HepG2 (cell line): Measurements from ENCODE around the gene HK2. TPM values are rescaled to one million over a fixed set of nuclear protein-coding genes. Genes with fewer than 3 reads are reported as not detected.

Experiments
- ASH2L ChIP-seq: fragments of 300-600, 200-600 bp; sonication (generic); IDR thresholded peaks from 2 replicates; pipeline ENCODE4 v1.7.0; 2017; ENCODE audit warnings: low read depth, mild to moderate bottlenecking, moderate library complexity, mixed read lengths, low read length; ENCODE audit not compliant: insufficient read length
- ATF5 ChIP-seq: sonication (generic); formaldehyde crosslinking; IDR thresholded peaks from 2 replicates; pipeline ENCODE4 v1.4.0; 2020; ENCODE audit warnings: mild to moderate bottlenecking, low read depth, missing genetic modification reagents
- HBP1 ChIP-seq: IDR thresholded peaks from 2 replicates; pipeline ENCODE4 v1.6.1; 2016; ENCODE audit warnings: low read depth, control low read depth
- ISL2 ChIP-seq: sonication (generic); formaldehyde crosslinking; IDR thresholded peaks from 2 replicates; pipeline ENCODE4 v1.5.0; 2020; ENCODE audit warnings: missing genetic modification reagents
- KAT2B ChIP-seq: fragments of 150-350 bp; IDR thresholded peaks from 2 replicates; pipeline ENCODE4 v1.6.1; 2014; ENCODE audit warnings: low read depth, low read length, borderline replicate concordance
- NFYC ChIP-seq: IDR thresholded peaks from 2 replicates; pipeline ENCODE4 v1.6.1; 2016; ENCODE audit warnings: missing genetic modification reagents, missing compliant biosample characterization
- NR0B2 ChIP-seq: sonication (generic); formaldehyde crosslinking; IDR thresholded peaks from 2 replicates; pipeline ENCODE4 v1.4.0; 2020; ENCODE audit warnings: mild to moderate bottlenecking, missing genetic modification reagents
- POLR2AphosphoS5 ChIP-seq: IDR thresholded peaks from 2 replicates; pipeline ENCODE4 v1.6.1; 2012; ENCODE audit warnings: low read depth, low read length
- STAG1 ChIP-seq: sonication (generic); formaldehyde crosslinking; IDR thresholded peaks from 2 replicates; pipeline ENCODE4 v1.4.0; 2020; ENCODE audit warnings: missing genetic modification reagents
- XRCC5 ChIP-seq: fragments of 200-400 bp; formaldehyde crosslinking; optimal IDR thresholded peaks from 2 replicates; pipeline ENCODE3; 2017; ENCODE audit warnings: mild to moderate bottlenecking, low read length
- ZNF143 ChIP-seq: sonication (generic); formaldehyde crosslinking; IDR thresholded peaks from 2 replicates; pipeline ENCODE4 v1.4.0; 2020; ENCODE audit warnings: missing genetic modification reagents
- ZNF282 ChIP-seq: fragments of 450-650 bp; IDR thresholded peaks from 2 replicates; pipeline ENCODE4 v1.6.1; 2018; ENCODE audit not compliant: partially characterized antibody
- ZNF34 ChIP-seq: sonication (generic); formaldehyde crosslinking; IDR thresholded peaks from 2 replicates; pipeline ENCODE4 v1.4.0; 2020; ENCODE audit warnings: mild to moderate bottlenecking, missing genetic modification reagents, borderline replicate concordance
- ZNF512B ChIP-seq: sonication (generic); formaldehyde crosslinking; IDR thresholded peaks from 2 replicates; pipeline ENCODE4 v1.5.1; 2020; ENCODE audit warnings: missing genetic modification reagents, mild to moderate bottlenecking, borderline replicate concordance
- ZNF678 ChIP-seq: sonication (generic); formaldehyde crosslinking; IDR thresholded peaks from 2 replicates; pipeline ENCODE4 v1.4.0; 2020; ENCODE audit warnings: mild to moderate bottlenecking, missing genetic modification reagents
- ZNF816 ChIP-seq: sonication (generic); formaldehyde crosslinking; IDR thresholded peaks from 2 replicates; pipeline ENCODE4 v1.8.0; 2022; ENCODE audit warnings: missing genetic modification reagents, mild to moderate bottlenecking, borderline replicate concordance
- ZNF850 ChIP-seq: sonication (generic); formaldehyde crosslinking; conservative IDR thresholded peaks from 2 replicates; pipeline ENCODE4 v1.9.0; 2021; ENCODE audit warnings: mild to moderate bottlenecking, missing genetic modification reagents
- polyA plus RNA-seq, 8 experiments: library from polyadenylated mRNA; depleted of rRNA in 3 of 8; stranded (reverse) in 7 of 8; unstranded in 1 of 8; fragments of >200 nt; fragmentation: Illumina TruSeq in 4 of 8; extraction: Trizol in 4 of 8; gene quantifications; 2 replicates each; pipeline versions ENCODE4 v1.2.1 to v1.2.3, GENCODE V29; 2011 to 2016; ENCODE audit warnings: low read depth in 4 of 8, missing spikeins in 1 of 8, mixed read lengths in 1 of 8; ENCODE audit not compliant: insufficient read depth in 1 of 8
- total RNA-seq, 5 experiments: library from RNA; depleted of rRNA; stranded (reverse); fragments of >200 nt; fragmentation: Illumina TruSeq; extraction: Trizol; gene quantifications; 2 replicates each; pipeline ENCODE4 v1.2.3, GENCODE V29; 2016; ENCODE audit warnings: low read depth in 1 of 5
- TF ChIP-seq, protein P1 (sequence below): sonication (generic); formaldehyde crosslinking; IDR thresholded peaks from 2 replicates; pipeline ENCODE4 v1.5.0; 2020; ENCODE audit warnings: missing genetic modification reagents
- TF ChIP-seq, protein P2 (sequence below): sonication (generic); formaldehyde crosslinking; conservative IDR thresholded peaks from 2 replicates; pipeline ENCODE4 v1.8.0; 2022; ENCODE audit warnings: mild to moderate bottlenecking, moderate library complexity, missing genetic modification reagents
- TF ChIP-seq, protein P3 (sequence below): sonication (generic); formaldehyde crosslinking; IDR thresholded peaks from 2 replicates; pipeline ENCODE4 v1.8.0; 2022; ENCODE audit warnings: mild to moderate bottlenecking, missing genetic modification reagents, moderate library complexity

HK2 gene
- total and polyA plus RNA-seq, 2 of the 13 experiments (the other 11 are each of a cell fraction or from before 2014, with no cell fraction given): 13.2 to 101 TPM

DNA sequence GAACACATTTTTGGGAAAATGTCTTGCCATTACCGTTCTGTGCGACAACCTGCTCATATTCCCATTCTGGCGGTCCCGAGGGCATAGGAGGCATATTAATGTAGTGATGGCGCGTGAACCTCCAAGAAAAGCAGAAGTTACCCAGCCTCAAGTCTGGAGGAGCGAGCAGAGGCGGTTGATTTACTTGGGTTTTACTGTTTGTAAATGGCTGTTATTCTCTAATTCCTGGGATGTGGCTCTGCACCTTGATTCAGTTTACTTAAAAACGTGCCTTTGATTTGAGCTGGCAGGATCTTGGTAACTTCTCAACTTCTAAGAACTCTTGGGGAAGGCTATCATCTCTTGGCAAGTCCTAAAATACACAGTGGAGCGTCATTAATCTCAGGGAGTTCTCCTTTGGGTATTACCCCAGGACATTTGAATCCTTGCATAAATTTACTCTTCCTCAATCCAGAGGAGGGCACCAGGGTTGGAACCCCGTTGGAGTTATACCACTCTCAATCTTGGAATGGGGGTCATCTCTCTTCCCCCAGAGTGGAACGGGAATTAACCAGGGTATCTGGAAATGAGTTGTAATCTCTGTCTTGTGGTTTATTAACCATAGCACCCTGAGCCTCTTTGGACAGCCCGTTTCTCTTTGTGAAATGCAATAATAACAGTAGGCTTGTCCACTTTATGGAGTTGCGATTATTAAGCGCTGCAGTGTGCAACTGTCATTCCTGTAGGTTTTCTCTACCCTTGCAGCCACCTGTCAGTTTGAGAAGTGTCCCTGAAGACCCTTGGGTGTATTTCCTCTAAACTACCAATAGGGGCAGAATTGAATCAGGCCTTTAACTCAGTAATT is 2.1 kb downstream of the HK2 start (continued):
- 0 out of 2 replicates have a peak, but pooled peaks have one; percentile 17 for TF ChIP-seq HBP1
- 0 out of 2 replicates have a peak, but pooled peaks have one; percentile 60 for TF ChIP-seq ZNF34 (CRISPR knock-in tag)
- TF ChIP-seq ZNF850 (CRISPR knock-in tag): no peak
- TF ChIP-seq, protein P1, sequence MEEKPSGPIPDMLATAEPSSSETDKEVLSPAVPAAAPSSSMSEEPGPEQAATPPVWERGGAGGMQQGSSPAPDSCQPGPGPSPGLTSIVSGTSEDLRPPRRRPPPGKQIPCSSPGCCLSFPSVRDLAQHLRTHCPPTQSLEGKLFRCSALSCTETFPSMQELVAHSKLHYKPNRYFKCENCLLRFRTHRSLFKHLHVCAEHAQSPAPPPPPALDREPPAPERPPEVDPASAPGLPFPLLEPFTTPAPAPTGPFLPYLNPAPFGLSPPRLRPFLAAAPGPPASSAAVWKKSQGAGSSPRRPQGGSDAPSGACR (CRISPR knock-in tag): no peak
- no peak for TF ChIP-seq NFYC (CRISPR knock-in tag)
- peak; percentile 56; the same call in 1 of the 2 replicates for TF ChIP-seq ISL2 (CRISPR knock-in tag)
- TF ChIP-seq NR0B2 (CRISPR knock-in tag): no peak
- no peak for TF ChIP-seq XRCC5
- peak; percentile 16 for TF ChIP-seq ASH2L
- TF ChIP-seq ZNF678 (CRISPR knock-in tag): peak; percentile 50; the same call in 1 of the 2 replicates
- no peak for TF ChIP-seq ZNF143
- TF ChIP-seq, protein P2, sequence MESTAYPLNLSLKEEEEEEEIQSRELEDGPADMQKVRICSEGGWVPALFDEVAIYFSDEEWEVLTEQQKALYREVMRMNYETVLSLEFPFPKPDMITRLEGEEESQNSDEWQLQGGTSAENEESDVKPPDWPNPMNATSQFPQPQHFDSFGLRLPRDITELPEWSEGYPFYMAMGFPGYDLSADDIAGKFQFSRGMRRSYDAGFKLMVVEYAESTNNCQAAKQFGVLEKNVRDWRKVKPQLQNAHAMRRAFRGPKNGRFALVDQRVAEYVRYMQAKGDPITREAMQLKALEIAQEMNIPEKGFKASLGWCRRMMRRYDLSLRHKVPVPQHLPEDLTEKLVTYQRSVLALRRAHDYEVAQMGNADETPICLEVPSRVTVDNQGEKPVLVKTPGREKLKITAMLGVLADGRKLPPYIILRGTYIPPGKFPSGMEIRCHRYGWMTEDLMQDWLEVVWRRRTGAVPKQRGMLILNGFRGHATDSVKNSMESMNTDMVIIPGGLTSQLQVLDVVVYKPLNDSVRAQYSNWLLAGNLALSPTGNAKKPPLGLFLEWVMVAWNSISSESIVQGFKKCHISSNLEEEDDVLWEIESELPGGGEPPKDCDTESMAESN (CRISPR knock-in tag): no peak
- TF ChIP-seq ZNF282: no peak
- no peak for TF ChIP-seq ZNF512B (CRISPR knock-in tag)
- TF ChIP-seq POLR2AphosphoS5: no peak
- 0 out of 2 replicates have a peak, but pooled peaks have one; percentile 35 for TF ChIP-seq ATF5
- peak; percentile 73 for TF ChIP-seq STAG1
- no peak for TF ChIP-seq KAT2B
- peak; percentile 44; the same call in 1 of the 2 replicates for TF ChIP-seq ZNF816
- TF ChIP-seq, protein P3, sequence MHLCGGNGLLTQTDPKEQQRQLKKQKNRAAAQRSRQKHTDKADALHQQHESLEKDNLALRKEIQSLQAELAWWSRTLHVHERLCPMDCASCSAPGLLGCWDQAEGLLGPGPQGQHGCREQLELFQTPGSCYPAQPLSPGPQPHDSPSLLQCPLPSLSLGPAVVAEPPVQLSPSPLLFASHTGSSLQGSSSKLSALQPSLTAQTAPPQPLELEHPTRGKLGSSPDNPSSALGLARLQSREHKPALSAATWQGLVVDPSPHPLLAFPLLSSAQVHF (CRISPR knock-in tag): no peak
